ENCODE measurements around the gene SLC26A3. TPM values are rescaled to one million over a fixed set of nuclear protein-coding genes. Genes with fewer than 3 reads are reported as not detected.

SLC26A3 gene
- total and polyA plus RNA-seq, 10 of the 15 experiments (the other 5 are each of a cell fraction or from before 2014, with no cell fraction given) = 0.46 TPM; not detected in 9

- TF ChIP-seq RB1 (IDR thresholded peaks at IDR 0.05; ENCODE audit: borderline replicate concordance) (no peak), MYB (IDR thresholded peaks at IDR 0.05; ENCODE audit: borderline replicate concordance, low read depth, low read length) (no peak), SMARCA5 (IDR thresholded peaks at IDR 0.05) (no peak)
Measured at GRCh38 chr7:107721286-107721685, 81.7 kb downstream of the SLC26A3 start (continued).

- Histone ChIP-seq H3K4me1 (ENCODE audit: control insufficient read depth, insufficient read depth, low read length) (no peaks in the 10 kb centered on the region), H3K4me2 (ENCODE audit: control insufficient read depth, insufficient read depth) (no peak overlapping the region), H3K27ac (ENCODE audit: control insufficient read depth, insufficient read depth) (no peak overlapping the region), H3K79me2 (ENCODE audit: control insufficient read depth, insufficient read depth, low read length) (no peaks in the 10 kb centered on the region), H3K4me3 (no peak overlapping the region), H2AFZ (ENCODE audit: control insufficient read depth, low read depth, low read length) (no peak overlapping the region), H3K9me3 (replicated peaks; ENCODE audit: control insufficient read depth, insufficient read depth, low read length) (no peaks in the 10 kb centered on the region), H3K9ac (ENCODE audit: control insufficient read depth, insufficient read depth, low read length) (no peak overlapping the region), H3K27me3 (replicated peaks in 1 of 2; ENCODE audit: control insufficient read depth in 2 of 2, insufficient read depth in 2 of 2, low read length in 1 of 2) (no peaks in the 10 kb centered on the region), H3K36me3 (ENCODE audit: control insufficient read depth in 2 of 2, insufficient read depth in 2 of 2, low read length in 1 of 2) (no peaks in the 10 kb centered on the region), H4K20me1 (ENCODE audit: control insufficient read depth, insufficient read depth) (no peaks in the 10 kb centered on the region)
- FAIRE-seq = no peak
- TF ChIP-seq USF1 (IDR thresholded peaks at IDR 0.05; ENCODE audit: borderline replicate concordance, extremely low read length, insufficient read depth, low read depth, low read length) = no peak
- TF ChIP-seq PRDM15 (CRISPR knock-in tag; IDR thresholded peaks at IDR 0.05) = no peak
- TF ChIP-seq IRF3 (IDR thresholded peaks at IDR 0.05) = no peak
- TF ChIP-seq CEBPZ (IDR thresholded peaks at IDR 0.05; ENCODE audit: low read depth, low read length) = no peak
- no peak for TF ChIP-seq ASH2L (IDR thresholded peaks at IDR 0.05; ENCODE audit: borderline replicate concordance, low read depth)
- TF ChIP-seq SIN3A (IDR thresholded peaks at IDR 0.05; ENCODE audit: low read depth, low read length) = no peak
- TF ChIP-seq ZNF384 (IDR thresholded peaks at IDR 0.05; ENCODE audit: borderline replicate concordance, low read depth, low read length) = no peak
- TF ChIP-seq CEBPB (IDR thresholded peaks at IDR 0.05; ENCODE audit: borderline replicate concordance in 1 of 2, low read depth in 2 of 2, low read length in 2 of 2) = no peak
- TF ChIP-seq SPI1 (IDR thresholded peaks at IDR 0.05; ENCODE audit: borderline replicate concordance, insufficient read depth, low read depth, low read length) = no peak
- CTCF ChIA-PET = no interaction called here
- in situ Hi-C loops (cut with MboI) (no loop called here), intact Hi-C loops (cut with micrococcal nuclease; ENCODE audit: unreplicated experiment) (no loop called here)
- RAD21 ChIA-PET (ENCODE audit: unreplicated experiment) = no interaction called here
- 58% methylated on average over 4 of the region's 4 CpGs for WGBS (ENCODE audit: insufficient coverage, insufficient replicate concordance, low lambda C conversion rate, missing lambda C conversion rate)
- SMC1A ChIA-PET (ENCODE audit: uncharacterized antibody, unreplicated experiment) = interaction anchor here (1.6 kb wide), 1 partner anchor 10 kb away, joined by 6 read pairs; no protein-coding TSS in a partner anchor
- DNase-seq (ENCODE audit: low read depth, low spot score) = no peak
- no peak for ATAC-seq
- POLR2A ChIA-PET = no interaction called here
- BruUV-seq (replicated peaks) = no TSS peak
Measured at GRCh38 chr7:107718456-107719193, 84.4 kb downstream of the SLC26A3 start.

Data from GM12878 (cell line).